Measurements from ENCODE around the gene MOB2.

The MOB2 gene

GRCh38 chr11:1509626-1510255 lies 23.2 kb upstream of the MOB2 start:
- no peak for ATAC-seq

GRCh38 chr11:1508986-1509385 lies 22.4 kb upstream of the MOB2 start:
- TF ChIP-seq ZFP3 (CRISPR knock-in tag; IDR thresholded peaks at IDR 0.05), result no peak
- no peak for TF ChIP-seq PPARA (CRISPR knock-in tag; IDR thresholded peaks at IDR 0.05; ENCODE audit: borderline replicate concordance)
- no peak for TF ChIP-seq ZC3H10 (CRISPR knock-in tag; IDR thresholded peaks at IDR 0.05)
- no peak for TF ChIP-seq TCF4 (CRISPR knock-in tag; IDR thresholded peaks at IDR 0.05; ENCODE audit: borderline replicate concordance)
- no peak for ATAC-seq

More at GRCh38 chr11:1509626-1510255, 23.2 kb upstream of the MOB2 start:
- no peak for TF ChIP-seq ISL1 (CRISPR knock-in tag; IDR thresholded peaks at IDR 0.05)
- TF ChIP-seq PPARA (CRISPR knock-in tag; IDR thresholded peaks at IDR 0.05; ENCODE audit: borderline replicate concordance), result no peak
- no peak for TF ChIP-seq ZC3H10 (CRISPR knock-in tag; IDR thresholded peaks at IDR 0.05)
- TF ChIP-seq ZNF565 (CRISPR knock-in tag; conservative IDR thresholded peaks at IDR 0.05; ENCODE audit: low read depth), result no peak
- no peak for TF ChIP-seq ESRRG (CRISPR knock-in tag; IDR thresholded peaks at IDR 0.05)
- TF ChIP-seq TSHZ2 (CRISPR knock-in tag; IDR thresholded peaks at IDR 0.05), result no peak
- TF ChIP-seq CSRNP3 (CRISPR knock-in tag; IDR thresholded peaks at IDR 0.05), result no peak
- TF ChIP-seq OSR1 (CRISPR knock-in tag; IDR thresholded peaks at IDR 0.05), result no peak
- no peak for TF ChIP-seq POU6F1 (CRISPR knock-in tag; IDR thresholded peaks at IDR 0.05; ENCODE audit: borderline replicate concordance, low read depth)
- TF ChIP-seq SNAI2 (CRISPR knock-in tag; IDR thresholded peaks at IDR 0.05), result no peak
- TF ChIP-seq ZFP30 (CRISPR knock-in tag; IDR thresholded peaks at IDR 0.05), result no peak
- TF ChIP-seq BACH2 (CRISPR knock-in tag; IDR thresholded peaks at IDR 0.05; ENCODE audit: borderline replicate concordance), result no peak
- TF ChIP-seq TCF4 (CRISPR knock-in tag; IDR thresholded peaks at IDR 0.05; ENCODE audit: borderline replicate concordance), result no peak
- no peak for TF ChIP-seq ZNF8 (CRISPR knock-in tag; IDR thresholded peaks at IDR 0.05)
- no peak for TF ChIP-seq ZFP3 (CRISPR knock-in tag; IDR thresholded peaks at IDR 0.05)
- TF ChIP-seq TOX (CRISPR knock-in tag; IDR thresholded peaks at IDR 0.05; ENCODE audit: borderline replicate concordance), result no peak
- TF ChIP-seq GLIS3 (CRISPR knock-in tag; IDR thresholded peaks at IDR 0.05), result no peak

GRCh38 chr11:1508491-1508891 lies 21.9 kb upstream of the MOB2 start:
- no peak for ATAC-seq
- TF ChIP-seq ISL1 (CRISPR knock-in tag; IDR thresholded peaks at IDR 0.05), result no peak
- TF ChIP-seq TSHZ2 (CRISPR knock-in tag; IDR thresholded peaks at IDR 0.05), result no peak
- no peak for TF ChIP-seq POU6F1 (CRISPR knock-in tag; IDR thresholded peaks at IDR 0.05; ENCODE audit: borderline replicate concordance, low read depth)
- no peak for TF ChIP-seq ARNTL (CRISPR knock-in tag; IDR thresholded peaks at IDR 0.05; ENCODE audit: borderline replicate concordance, low read depth)
- TF ChIP-seq ZNF565 (CRISPR knock-in tag; conservative IDR thresholded peaks at IDR 0.05; ENCODE audit: low read depth), result no peak
- no peak for TF ChIP-seq CSRNP3 (CRISPR knock-in tag; IDR thresholded peaks at IDR 0.05)
- TF ChIP-seq CREB5 (CRISPR knock-in tag; IDR thresholded peaks at IDR 0.05; ENCODE audit: low read depth), result no peak
- TF ChIP-seq RARB (CRISPR knock-in tag; IDR thresholded peaks at IDR 0.05), result no peak
- no peak for TF ChIP-seq TOX (CRISPR knock-in tag; IDR thresholded peaks at IDR 0.05; ENCODE audit: borderline replicate concordance)
- TF ChIP-seq ZFP30 (CRISPR knock-in tag; IDR thresholded peaks at IDR 0.05), result no peak
- no peak for TF ChIP-seq ZC3H10 (CRISPR knock-in tag; IDR thresholded peaks at IDR 0.05)
- TF ChIP-seq PPARA (CRISPR knock-in tag; IDR thresholded peaks at IDR 0.05; ENCODE audit: borderline replicate concordance), result no peak
- TF ChIP-seq ZNF8 (CRISPR knock-in tag; IDR thresholded peaks at IDR 0.05), result no peak
- no peak for TF ChIP-seq OSR1 (CRISPR knock-in tag; IDR thresholded peaks at IDR 0.05)
- TF ChIP-seq ESRRG (CRISPR knock-in tag; IDR thresholded peaks at IDR 0.05), result no peak
